Mesodermal cell (in vitro differentiated cells): Measurements from ENCODE around the gene GALNT17.
"Not testable (repeated sequence)": the region's sequence is repeated elsewhere in the genome, so short reads cannot be mapped to it uniquely, and the experiment has no call there.

Experiments used
- H3K27ac ChIP-seq: 2 replicates; pipeline ENCODE4 v1.7.0; 2013; ENCODE audit warnings: mild to moderate bottlenecking, low read depth, low read length, moderate library complexity; ENCODE audit not compliant: severe bottlenecking
- H3K36me3 ChIP-seq: 2 replicates; pipeline ENCODE4 v1.7.1; 2013; ENCODE audit warnings: mild to moderate bottlenecking, low read length, moderate library complexity; ENCODE audit not compliant: control insufficient read depth, insufficient read depth
- H3K4me1 ChIP-seq: one replicate; pipeline ENCODE4 v1.7.1; 2013; ENCODE audit warnings: mild to moderate bottlenecking, low read length; ENCODE audit not compliant: insufficient read depth, control insufficient read depth, poor library complexity, severe bottlenecking
- H3K4me3 ChIP-seq: 2 replicates; pipeline ENCODE4 v1.7.0; 2013; ENCODE audit warnings: low read length, control low read depth, mild to moderate bottlenecking; ENCODE audit not compliant: insufficient read depth, poor library complexity, severe bottlenecking; ENCODE audit errors: extremely low read depth
- H3K9me3 ChIP-seq: 2 replicates; pipeline ENCODE4 v1.7.1; 2013; ENCODE audit warnings: mild to moderate bottlenecking, low read length, moderate library complexity; ENCODE audit not compliant: control insufficient read depth
- WGBS, 2 experiments: methylation state at CpG; one replicate each; pipeline ENCODE4 v1.1.5; 2013; ENCODE audit warnings: missing lambda C conversion rate in 2 of 2; ENCODE audit not compliant: insufficient coverage in 2 of 2; 5-methylcytosine and 5-hydroxymethylcytosine counted together

Gene GALNT17

GRCh38 chr7:71255537-71256178 is 123.7 kb downstream of the GALNT17 start:
- 69 to 92% methylated on average over 1 to 3 of the region's 4 CpGs for WGBS, 2 experiments
- Histone ChIP-seq H3K36me3 (no peaks in the 10 kb centered on the region), H3K9me3 (no peaks in the 10 kb centered on the region)

GRCh38 chr7:71261066-71261465 is 129.1 kb downstream of the GALNT17 start:
- H3K36me3 ChIP-seq, result no peaks in the 10 kb centered on the region
- 91% methylated on average over 6 of the region's 7 CpGs for WGBS, 2 experiments
- H3K4me1 ChIP-seq, result no peaks in the 10 kb centered on the region
- H3K9me3 ChIP-seq, result peaks cover 20% of the 10 kb centered on the region
- H3K4me3 ChIP-seq, result no peak overlapping the region
- H3K27ac ChIP-seq, result no peak overlapping the region

More at GRCh38 chr7:71255537-71256178, 123.7 kb downstream of the GALNT17 start:
- H3K27ac ChIP-seq, result no peak overlapping the region
- H3K4me1 ChIP-seq, result no peaks in the 10 kb centered on the region
- no peak overlapping the region for H3K4me3 ChIP-seq

GRCh38 chr7:71262834-71263233 is 130.9 kb downstream of the GALNT17 start:
- H3K27ac ChIP-seq, H3K36me3 ChIP-seq, H3K4me3 ChIP-seq, H3K4me1 ChIP-seq: not testable (repeated sequence)
- 83 to 100% methylated on average over 1 to 2 of the region's 5 CpGs for WGBS, 2 experiments
- H3K9me3 ChIP-seq, result peaks cover 20% of the 10 kb centered on the region

- no peaks in the 10 kb centered on the region for H3K36me3 ChIP-seq
- 83 to 94% methylated on average over 2 to 3 of the region's 3 CpGs for WGBS, 2 experiments
- no peaks in the 10 kb centered on the region for H3K4me1 ChIP-seq
- no peak overlapping the region for H3K27ac ChIP-seq
- H3K9me3 ChIP-seq, result peaks cover 20% of the 10 kb centered on the region
- H3K4me3 ChIP-seq, result no peak overlapping the region
Observed at GRCh38 chr7:71264005-71264404, 132.1 kb downstream of the GALNT17 start.

GRCh38 chr7:71266912-71267311 is 135.0 kb downstream of the GALNT17 start:
- Histone ChIP-seq H3K36me3 (no peaks in the 10 kb centered on the region), H3K4me3 (no peak overlapping the region), H3K9me3 (peaks cover 20% of the 10 kb centered on the region), H3K4me1 (no peaks in the 10 kb centered on the region), H3K27ac (no peak overlapping the region)
- WGBS, 2 experiments, result 53 to 72% methylated on average over 3 to 6 of the region's 7 CpGs

- Histone ChIP-seq H3K4me1 (no peaks in the 10 kb centered on the region), H3K27ac (no peak overlapping the region), H3K9me3 (peaks cover 20% of the 10 kb centered on the region), H3K36me3 (no peaks in the 10 kb centered on the region), H3K4me3 (no peak overlapping the region)
- 57 to 86% methylated on average over 1 to 2 of the region's 5 CpGs for WGBS, 2 experiments
Observed at GRCh38 chr7:71267734-71268469, 136.0 kb downstream of the GALNT17 start.

- Histone ChIP-seq H3K27ac (no peak overlapping the region), H3K9me3 (peaks cover 4% of the 10 kb centered on the region), H3K36me3 (no peaks in the 10 kb centered on the region), H3K4me1 (peaks cover 4% of the 10 kb centered on the region), H3K4me3 (no peak overlapping the region)
- no CpG with 5 or more reads among the region's 2 CpGs for WGBS, 2 experiments
Observed at GRCh38 chr7:71270558-71270957, 138.6 kb downstream of the GALNT17 start.

- H3K36me3 ChIP-seq, result no peaks in the 10 kb centered on the region
- H3K9me3 ChIP-seq, result no peaks in the 10 kb centered on the region
- no peak overlapping the region for H3K4me3 ChIP-seq
- WGBS, 2 experiments, result 92% methylated on average over 5 to 6 of the region's 8 CpGs
- peaks cover 4% of the 10 kb centered on the region for H3K4me1 ChIP-seq
- no peak overlapping the region for H3K27ac ChIP-seq
Observed at GRCh38 chr7:71271203-71271602, 139.3 kb downstream of the GALNT17 start.

- Histone ChIP-seq H3K27ac (no peak overlapping the region), H3K4me3 (no peak overlapping the region)
- WGBS, 2 experiments, result 88 to 100% methylated on average over 2 to 4 of the region's 6 CpGs
Observed at GRCh38 chr7:71272509-71273490, 140.9 kb downstream of the GALNT17 start.

GRCh38 chr7:71278257-71278656 is 146.3 kb downstream of the GALNT17 start:
- WGBS, 2 experiments, result 90 to 100% methylated on average over 1 to 2 of the region's 2 CpGs
- H3K4me1 ChIP-seq, result peaks cover 4% of the 10 kb centered on the region
- H3K9me3 ChIP-seq, result no peaks in the 10 kb centered on the region
- no peaks in the 10 kb centered on the region for H3K36me3 ChIP-seq
- H3K27ac ChIP-seq, result no peak overlapping the region
- H3K4me3 ChIP-seq, result no peak overlapping the region

More at GRCh38 chr7:71272509-71273490, 140.9 kb downstream of the GALNT17 start:
- H3K36me3 ChIP-seq, result no peaks in the 10 kb centered on the region
- H3K4me1 ChIP-seq, result peaks cover 4% of the 10 kb centered on the region
- H3K9me3 ChIP-seq, result no peaks in the 10 kb centered on the region
